Kidney capillary endothelial cell (primary cell): ENCODE data around the gene FGFR4.
A peak's percentile ranks its signal among the peaks of the same experiment; 100 is the strongest.

Experiments used
- DNase-seq: peaks from one replicate; pipeline ENCODE4 v3.0.0-alpha.2; 2018; ENCODE audit warnings: low spot score

Gene FGFR4

GRCh38 chr5:177085985-177086653, 596 bp upstream of the FGFR4 start:
- no peak for DNase-seq

- DNase-seq = no peak
Observed at GRCh38 chr5:177087398-177088005, 787 bp downstream of the FGFR4 start.

GRCh38 chr5:177089127-177089526, 2.4 kb downstream of the FGFR4 start:
- no peak for DNase-seq

GRCh38 chr5:177089825-177090641, 3.3 kb downstream of the FGFR4 start:
- DNase-seq = no peak

- DNase-seq = no peak
Observed at GRCh38 chr5:177090813-177091212, 4.1 kb downstream of the FGFR4 start.

- no peak for DNase-seq
Observed at GRCh38 chr5:177091232-177091631, 4.5 kb downstream of the FGFR4 start.

GRCh38 chr5:177092178-177093081, 5.7 kb downstream of the FGFR4 start:
- no peak for DNase-seq

- DNase-seq = no peak
Observed at GRCh38 chr5:177093082-177093712, 6.5 kb downstream of the FGFR4 start.

- no peak for DNase-seq
Observed at GRCh38 chr5:177093803-177094202, 7.1 kb downstream of the FGFR4 start.

GRCh38 chr5:177094224-177095087, 7.7 kb downstream of the FGFR4 start:
- peak; percentile 24 for DNase-seq

GRCh38 chr5:177095088-177095669, 8.5 kb downstream of the FGFR4 start:
- DNase-seq = no peak

GRCh38 chr5:177096162-177097015, 9.7 kb downstream of the FGFR4 start:
- no peak for DNase-seq

GRCh38 chr5:177097016-177097985, 10.6 kb downstream of the FGFR4 start:
- DNase-seq = no peak

- DNase-seq = no peak
Observed at GRCh38 chr5:177098120-177098469, 11.4 kb downstream of the FGFR4 start.

- DNase-seq = no peak
Observed at GRCh38 chr5:177098470-177099141, 11.9 kb downstream of the FGFR4 start.

GRCh38 chr5:177099422-177100093, 12.8 kb downstream of the FGFR4 start:
- DNase-seq = no peak

GRCh38 chr5:177100714-177101121, 14.0 kb downstream of the FGFR4 start:
- no peak for DNase-seq
